Cardiac muscle cell (in vitro differentiated cells and primary cell): ENCODE measurements around the gene DAND5. TPM values are rescaled to one million over a fixed set of nuclear protein-coding genes. Genes with fewer than 3 reads are reported as not detected.
"Not testable (repeated sequence)": the region's sequence is repeated elsewhere in the genome, so short reads cannot be mapped to it uniquely, and the experiment has no call there.

Experiments used
- DNase-seq, 2 donors: peaks; one replicate each; pipeline versions ENCODE4 v3.0.0 to v3.0.0-alpha.2; 2010 to 2017; ENCODE audit warnings: low read depth in 1 of 2, low spot score in 1 of 2
- H3K27ac ChIP-seq: fragments of 200-600 bp; sonication (generic); 2 replicates; pipeline ENCODE4 v1.5.1; 2016
- H3K27me3 ChIP-seq: fragments of 200-600 bp; sonication (generic); 2 replicates; pipeline ENCODE4 v1.6.0; 2016; ENCODE audit warnings: control low read depth
- H3K36me3 ChIP-seq: fragments of 200-600 bp; sonication (generic); 2 replicates; pipeline ENCODE4 v1.5.1; 2016; ENCODE audit warnings: control low read depth
- H3K4me1 ChIP-seq: fragments of 200-600 bp; sonication (generic); 2 replicates; pipeline ENCODE4 v1.8.1; 2017; ENCODE audit warnings: low read depth, mild to moderate bottlenecking, mixed run types
- H3K4me3 ChIP-seq: fragments of 200-600 bp; sonication (generic); 2 replicates; pipeline ENCODE4 v1.5.1; 2016; ENCODE audit warnings: mild to moderate bottlenecking
- H3K9me3 ChIP-seq: fragments of 200-600 bp; sonication (generic); 2 replicates; pipeline ENCODE4 v1.5.1; 2017; ENCODE audit warnings: low read depth, mild to moderate bottlenecking, control low read depth
- polyA plus RNA-seq: library from polyadenylated mRNA; unstranded; fragments of >200 nt; fragmentation: Nextera tagmentation; extraction: Ambion mirVana; gene quantifications from 2 replicates; pipeline ENCODE4 v1.2.1, GENCODE V29; 2016
- total RNA-seq: library from RNA; depleted of rRNA; stranded (reverse); fragments of >200 nt; gene quantifications from 2 replicates; pipeline ENCODE4 v1.2.3, GENCODE V29; 2016
- TF ChIP-seq, protein P1 (sequence below): IDR thresholded peaks from 2 replicates; pipeline ENCODE4 v1.5.1; 2012; ENCODE audit warnings: low read depth, mild to moderate bottlenecking, low read length

The DAND5 gene
- total and polyA plus RNA-seq, 2 experiments from 2014 or later, result 0.07 TPM; not detected in 1

DNA sequence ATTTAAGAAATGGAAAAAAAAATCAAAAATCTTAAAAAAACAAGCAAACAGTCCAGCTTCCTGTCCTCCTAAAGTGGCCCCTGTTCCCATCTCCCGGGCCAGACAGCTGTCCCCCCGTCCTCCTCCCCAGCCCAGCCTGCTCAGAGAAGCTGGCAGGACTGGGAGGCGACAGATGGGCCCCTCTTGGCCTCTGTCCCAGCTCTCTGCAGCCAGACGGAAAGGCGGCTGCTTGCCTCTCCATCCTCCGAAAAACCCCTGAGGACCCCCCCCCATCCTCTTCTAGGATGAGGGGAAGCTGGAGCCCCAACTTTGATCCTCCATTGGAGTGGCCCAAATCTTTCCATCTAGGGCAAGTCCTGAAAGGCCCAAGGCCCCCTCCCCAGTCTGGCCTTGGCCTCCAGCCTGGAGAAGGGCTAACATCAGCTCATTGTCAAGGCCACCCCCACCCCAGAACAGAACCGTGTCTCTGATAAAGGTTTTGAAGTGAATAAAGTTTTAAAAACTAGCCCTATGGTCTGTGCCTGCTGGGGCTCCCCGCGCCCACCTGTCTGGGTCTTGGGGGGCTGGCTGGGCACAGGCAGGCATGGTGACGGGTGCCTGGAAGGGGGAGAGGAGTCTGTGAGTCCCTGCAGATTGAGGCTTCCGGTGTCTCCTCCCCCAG lies 16.1 kb upstream of the DAND5 start:
- no peak for DNase-seq
- TF ChIP-seq, protein P1, sequence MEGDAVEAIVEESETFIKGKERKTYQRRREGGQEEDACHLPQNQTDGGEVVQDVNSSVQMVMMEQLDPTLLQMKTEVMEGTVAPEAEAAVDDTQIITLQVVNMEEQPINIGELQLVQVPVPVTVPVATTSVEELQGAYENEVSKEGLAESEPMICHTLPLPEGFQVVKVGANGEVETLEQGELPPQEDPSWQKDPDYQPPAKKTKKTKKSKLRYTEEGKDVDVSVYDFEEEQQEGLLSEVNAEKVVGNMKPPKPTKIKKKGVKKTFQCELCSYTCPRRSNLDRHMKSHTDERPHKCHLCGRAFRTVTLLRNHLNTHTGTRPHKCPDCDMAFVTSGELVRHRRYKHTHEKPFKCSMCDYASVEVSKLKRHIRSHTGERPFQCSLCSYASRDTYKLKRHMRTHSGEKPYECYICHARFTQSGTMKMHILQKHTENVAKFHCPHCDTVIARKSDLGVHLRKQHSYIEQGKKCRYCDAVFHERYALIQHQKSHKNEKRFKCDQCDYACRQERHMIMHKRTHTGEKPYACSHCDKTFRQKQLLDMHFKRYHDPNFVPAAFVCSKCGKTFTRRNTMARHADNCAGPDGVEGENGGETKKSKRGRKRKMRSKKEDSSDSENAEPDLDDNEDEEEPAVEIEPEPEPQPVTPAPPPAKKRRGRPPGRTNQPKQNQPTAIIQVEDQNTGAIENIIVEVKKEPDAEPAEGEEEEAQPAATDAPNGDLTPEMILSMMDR, result no peak
- H3K4me3 ChIP-seq, result no peak overlapping the region
- H3K27me3 ChIP-seq, result no peaks in the 10 kb centered on the region
- H3K9me3 ChIP-seq, result no peaks in the 10 kb centered on the region
- peaks cover 32% of the 10 kb centered on the region for H3K36me3 ChIP-seq
- peaks cover 6% of the 10 kb centered on the region for H3K4me1 ChIP-seq
- H3K27ac ChIP-seq, result peak overlapping the region; percentile 34

DNA sequence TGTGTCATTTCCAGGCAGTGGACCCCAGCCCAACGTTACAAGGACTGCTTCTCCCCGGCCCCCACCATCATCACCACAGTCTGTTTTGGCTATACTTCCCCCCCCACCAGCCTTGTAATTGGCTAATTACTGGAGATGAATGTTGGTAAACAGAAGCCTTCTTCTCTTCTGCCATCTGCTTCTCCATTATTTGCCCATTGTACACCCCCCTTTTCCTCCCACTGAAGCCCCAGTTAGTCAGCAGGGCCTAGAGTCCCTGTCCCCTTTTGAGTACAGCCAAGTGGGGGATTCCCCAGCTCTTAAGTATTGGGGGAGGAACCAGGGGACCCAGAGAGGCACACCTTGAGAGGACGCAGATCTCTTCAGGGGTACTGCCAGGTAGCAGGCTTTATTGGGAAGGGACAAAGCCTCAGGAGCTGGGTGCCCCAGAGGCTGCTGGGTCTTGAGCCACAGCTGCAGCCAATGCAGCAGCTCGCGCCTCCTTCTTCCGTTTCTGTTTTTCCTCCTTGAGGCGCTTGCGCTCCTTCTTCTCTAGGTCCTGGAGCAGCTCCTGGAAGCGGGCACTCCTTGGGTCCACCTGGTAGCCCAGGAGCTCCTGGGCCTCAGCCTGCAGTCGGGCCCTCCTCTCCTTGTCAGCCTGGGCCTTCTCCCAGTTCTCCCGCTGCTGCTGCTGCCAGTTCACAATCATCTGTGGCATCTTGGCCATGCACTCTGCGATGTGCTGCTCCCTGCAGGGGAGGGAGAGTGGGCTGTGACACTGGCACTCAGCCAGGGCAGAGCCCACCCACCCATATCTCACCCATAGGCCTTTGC lies 15.4 kb upstream of the DAND5 start:
- Histone ChIP-seq H3K36me3 (peaks cover 25% of the 10 kb centered on the region), H3K27me3 (no peaks in the 10 kb centered on the region), H3K9me3 (no peaks in the 10 kb centered on the region), H3K27ac (peak overlapping the region; percentile 60), H3K4me3 (no peak overlapping the region), H3K4me1 (peaks cover 6% of the 10 kb centered on the region)
- DNase-seq, result no peak
- TF ChIP-seq, protein P1, result no peak

DNA sequence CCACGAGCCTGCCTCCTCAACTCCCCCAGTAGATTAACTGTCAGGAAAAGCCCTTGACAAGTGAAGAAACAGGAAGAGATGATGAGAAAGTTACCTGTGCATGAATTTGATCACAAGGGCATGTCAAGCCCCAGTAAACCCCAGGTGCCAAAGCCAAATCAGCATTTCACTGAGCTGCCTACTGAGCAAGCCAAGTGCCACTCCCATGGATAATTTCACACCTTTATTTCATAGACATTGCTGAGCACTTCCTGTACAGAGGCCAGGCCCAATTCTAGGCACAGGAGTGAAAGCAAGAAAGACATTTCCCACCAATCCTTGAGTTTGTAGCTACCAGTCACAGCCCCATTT lies 14.8 kb upstream of the DAND5 start:
- Histone ChIP-seq H3K9me3 (no peaks in the 10 kb centered on the region), H3K27me3 (no peaks in the 10 kb centered on the region), H3K4me1 (peaks cover 6% of the 10 kb centered on the region), H3K36me3 (peaks cover 20% of the 10 kb centered on the region), H3K4me3 (no peak overlapping the region), H3K27ac (peak overlapping the region; percentile 60)
- TF ChIP-seq, protein P1, result no peak
- no peak for DNase-seq

- Histone ChIP-seq H3K36me3 (peaks cover 14% of the 10 kb centered on the region), H3K27ac (peak overlapping the region; percentile 89), H3K4me3 (peak overlapping the region; percentile 76)
- not testable (repeated sequence) for DNase-seq, H3K4me1 ChIP-seq, H3K9me3 ChIP-seq, H3K27me3 ChIP-seq
Measured at GRCh38 chr19:12955575-12955974, 13.8 kb upstream of the DAND5 start.

DNA sequence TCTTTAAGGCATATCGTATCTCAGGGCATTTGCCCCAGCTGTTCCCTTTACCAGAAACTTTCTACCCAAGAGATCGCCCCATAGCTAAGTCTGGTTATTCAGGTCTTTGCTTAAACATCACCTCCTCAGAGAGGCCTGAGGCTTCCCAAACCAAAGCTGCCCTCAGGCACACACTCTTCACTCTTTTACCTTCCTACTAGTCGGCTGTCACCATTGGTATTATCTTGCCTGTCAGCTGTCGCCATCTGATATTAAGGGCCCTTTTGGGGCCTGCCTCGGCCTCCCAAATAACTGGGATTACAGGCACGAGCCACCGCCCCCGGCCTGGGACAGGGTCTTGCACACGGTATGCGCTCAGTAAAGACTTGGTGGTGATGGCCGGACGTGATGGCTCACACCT lies 13.4 kb upstream of the DAND5 start:
- Histone ChIP-seq H3K9me3 (no peaks in the 10 kb centered on the region), H3K4me3 (peak overlapping the region; percentile 76), H3K27me3 (no peaks in the 10 kb centered on the region), H3K4me1 (peaks cover 6% of the 10 kb centered on the region), H3K36me3 (peaks cover 10% of the 10 kb centered on the region), H3K27ac (peak overlapping the region; percentile 89)
- DNase-seq, result no peak
- TF ChIP-seq, protein P1, result no peak
